Pancreas (tissue), 10 donors: ENCODE data around the gene NR1H4. TPM values are rescaled to one million over a fixed set of nuclear protein-coding genes. Genes with fewer than 3 reads are reported as not detected.
"Not testable (repeated sequence)": the region's sequence is repeated elsewhere in the genome, so short reads cannot be mapped to it uniquely, and the experiment has no call there.

ENCODE experiments used
- ATAC-seq, 4 donors: fragments of 200-7000 bp; cut with Tn5 transposase; one replicate each; pipeline versions ENCODE4 v1.8.0 to v1.9.1; 2020; ENCODE audit warnings: mild to moderate bottlenecking in 4 of 4, moderate library complexity in 4 of 4
- DNase-seq, 6 donors: peaks; one replicate each; pipeline ENCODE4 v3.0.0-alpha.2; 2020
- FAIRE-seq: peaks from 2 replicates; lab custom pipeline; 2012; peaks lifted over from hg19 to GRCh38; lab: Jason Lieb, UNC
- H3K27ac ChIP-seq, 4 donors: fragments of 200-600 bp; sonication (generic); 1 replicate in 3 of 4; 2 replicates in 1 of 4; pipeline versions ENCODE4 v1.5.0 to v1.8.0; 2020
- H3K27me3 ChIP-seq, 4 donors: fragments of 200-600 bp; one replicate each; pipeline ENCODE4 v1.8.0; 2021
- H3K36me3 ChIP-seq, 3 donors: fragments of 200-600 bp; sonication (generic) in 1 of 3; one replicate each; pipeline versions ENCODE4 v1.5.0 to v1.8.0; 2020 to 2021
- H3K4me1 ChIP-seq, 3 donors: fragments of 200-600 bp; one replicate each; pipeline ENCODE4 v1.8.0; 2021
- H3K4me3 ChIP-seq, 4 donors: fragments of 200-600 bp; sonication (generic) in 2 of 4; one replicate each; pipeline versions ENCODE4 v1.5.0 to v1.8.0; 2020 to 2021
- H3K9me3 ChIP-seq, 4 donors: fragments of 200-600 bp; one replicate each; pipeline ENCODE4 v1.8.0; 2021
- CTCF ChIP-seq, 4 donors: fragments of 200-600 bp; sonication (generic) in 3 of 4; IDR thresholded peaks; one replicate each; pipeline versions ENCODE4 v1.5.0 to v1.8.0; 2021; ENCODE audit warnings: antibody characterized with exemption in 4 of 4
- WGBS, 2 donors: extraction: QIAGEN DNeasy Blood & Tissue Kit; methylation state at CpG; one replicate each; pipeline ENCODE4 v1.1.7; 2013; 5-methylcytosine and 5-hydroxymethylcytosine counted together
- intact Hi-C, 3 donors: fragments of 100-400 bp; cut with DNase I; formaldehyde crosslinking; loops; one replicate each; pipeline versions ENCODE4 v1.11.1 to v1.14.2; 2022
- polyA plus RNA-seq, 2 donors: library from polyadenylated mRNA; stranded (reverse); fragments of 200-250 nt; gene quantifications; one replicate each; pipeline ENCODE4 v1.2.3, GENCODE V29; 2013
- total RNA-seq, 6 donors: library from RNA; stranded (reverse); fragmentation: NEBNext Ultra II Directional in 4 of 6; extraction: Animal tissue kit (Norgen Biotek cat#: 25700) in 4 of 6; gene quantifications; one replicate each; pipeline versions ENCODE4 v1.2.1 to v1.2.4, GENCODE V29; 2021 to 2023
- donor health status: healthy with polysubstance abuse.
- donor health status: DM: no; HTN: no; CAD: no; lungs with moderate emphysema.
- donor health status: DM: no; HTN: no; CAD: no.
- donor health status: control.
- donor health status: control.
- donor health status: Bipolar disorder and iron deficiency.
- donor health status: DM: yes; HTN: yes; CAD: no.
- donor health status: DM: no; HTN: no; CAD: no.
- donor health status: DM: no; HTN: no; CAD: no.
- donor health status: DM: yes; HTN: yes; CAD: no.

NR1H4 gene
- total and polyA plus RNA-seq, 8 donors = 1.1 to 9.2 (median 2.8) TPM

DNA sequence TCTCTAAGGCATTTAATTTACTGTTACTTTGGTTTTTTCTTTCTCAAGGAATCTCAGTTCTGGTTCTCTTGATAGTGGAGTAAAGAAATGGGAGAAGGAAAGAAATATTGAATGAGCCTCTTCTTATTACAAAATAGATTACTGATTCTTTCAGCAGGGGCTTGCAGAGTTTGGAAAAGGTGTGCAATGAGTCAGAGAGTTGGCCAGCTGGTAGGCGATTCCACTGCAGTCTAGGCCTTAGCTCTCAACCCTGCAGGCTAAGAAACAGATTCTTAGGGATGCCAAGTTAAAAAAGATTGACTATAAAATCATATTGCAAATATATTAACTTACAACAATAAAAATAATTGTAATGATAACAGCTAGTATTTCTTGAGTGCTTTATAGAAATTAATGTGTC is 25.8 kb downstream of the NR1H4 start:
- Histone ChIP-seq H3K27me3 (no peaks in the 10 kb centered on the region), H3K36me3 (no peaks in the 10 kb centered on the region), H3K4me3 (no peak overlapping the region), H3K4me1 (no peaks in the 10 kb centered on the region), H3K9me3 (no peaks in the 10 kb centered on the region), H3K27ac (no peak overlapping the region)
- intact Hi-C loops = no loop called here
- no peak for DNase-seq
- WGBS, 2 donors = 79 to 93% methylated on average over 1 of the region's 1 CpG
- TF ChIP-seq CTCF (IDR thresholded peaks at IDR 0.05) = no peak
- FAIRE-seq = no peak
- ATAC-seq = no peak

DNA sequence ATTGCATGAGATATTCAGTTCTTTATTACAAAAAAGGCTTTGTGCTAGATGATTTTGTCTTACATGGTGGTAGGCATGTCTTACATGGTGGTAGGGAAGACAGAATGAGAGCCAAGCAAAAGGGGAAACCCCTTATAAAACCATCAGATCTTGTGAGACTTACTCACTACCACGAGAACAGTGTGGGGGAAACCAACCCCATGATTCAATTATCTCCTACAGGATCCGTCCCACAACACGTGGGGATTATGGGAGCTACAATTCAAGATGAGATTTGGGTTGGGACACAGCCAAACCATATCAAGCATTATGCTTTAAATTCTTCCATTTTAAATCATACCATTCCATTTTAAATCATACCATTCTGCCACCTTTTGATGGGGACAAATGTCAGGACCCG is 29.1 kb downstream of the NR1H4 start:
- ATAC-seq, H3K36me3 ChIP-seq, DNase-seq, H3K27me3 ChIP-seq, intact Hi-C loops, H3K9me3 ChIP-seq, H3K4me1 ChIP-seq, FAIRE-seq: not testable (repeated sequence)
- H3K4me3 ChIP-seq = peak overlapping the region in 1 of 4 donors; percentile 15
- peak overlapping the region in 2 of 4 donors; percentile 78 to 81 for H3K27ac ChIP-seq
- WGBS, 2 donors = 53 to 58% methylated on average over 4 of the region's 4 CpGs

DNA sequence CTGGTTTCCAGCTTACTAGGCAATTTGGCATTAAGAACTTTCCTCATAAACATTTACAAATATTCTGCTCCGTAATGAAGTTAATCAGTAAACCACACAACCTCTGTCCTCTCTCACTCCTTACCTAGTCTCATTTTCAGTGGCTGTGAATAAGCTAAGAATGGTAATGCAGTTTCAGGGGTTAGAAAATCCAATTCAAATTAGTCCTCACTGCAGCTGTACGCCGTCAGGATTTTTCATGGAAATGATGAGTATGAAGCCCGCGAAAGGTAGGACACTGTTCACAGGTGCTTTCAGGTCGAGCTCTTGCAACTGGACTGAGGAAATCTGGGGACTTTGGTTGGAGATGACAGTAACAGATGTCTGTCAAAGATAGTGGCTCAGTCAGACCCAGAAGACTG is 29.6 kb downstream of the NR1H4 start:
- 53 to 57% methylated on average over 6 of the region's 6 CpGs for WGBS, 2 donors
- ATAC-seq (peak; percentile 57 to 73 (median 70)), FAIRE-seq (no peak), DNase-seq (no peak)
- Histone ChIP-seq H3K36me3 (no peaks in the 10 kb centered on the region), H3K27ac (peak overlapping the region in 3 of 4 donors; percentile 10 to 81 (median 78)), H3K4me1 (no peaks in the 10 kb centered on the region), H3K9me3 (no peaks in the 10 kb centered on the region), H3K27me3 (no peaks in the 10 kb centered on the region), H3K4me3 (peak overlapping the region in 2 of 4 donors; percentile 15)
- intact Hi-C loops = no loop called here
- TF ChIP-seq CTCF (IDR thresholded peaks at IDR 0.05) = no peak

DNA sequence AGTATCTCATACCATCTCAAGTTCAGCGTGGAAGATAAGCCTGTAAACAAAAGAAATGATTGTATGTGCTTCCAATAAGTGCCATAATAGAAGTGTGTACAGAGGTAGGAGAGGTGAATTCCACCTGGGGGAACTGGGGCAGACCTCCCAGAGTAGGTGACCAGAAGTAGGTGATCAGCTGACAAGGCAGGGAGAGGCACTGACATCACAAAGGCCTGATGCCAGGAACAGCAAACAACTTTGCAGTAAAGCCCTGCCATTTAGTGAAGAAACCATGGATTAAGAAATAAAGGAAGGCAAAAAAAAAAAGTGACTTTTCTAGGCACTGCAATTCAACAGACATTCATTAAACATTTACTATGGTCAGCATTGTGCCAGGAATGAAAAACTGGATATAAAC is 31.1 kb downstream of the NR1H4 start:
- DNase-seq (peak in 4 of 6 donors; percentile 23 to 51 (median 38)), FAIRE-seq (no peak), ATAC-seq (peak; percentile 74 to 89 (median 81))
- 18 to 26% methylated on average over 1 of the region's 1 CpG for WGBS, 2 donors
- Histone ChIP-seq H3K27me3 (no peaks in the 10 kb centered on the region), H3K36me3 (no peaks in the 10 kb centered on the region), H3K9me3 (no peaks in the 10 kb centered on the region), H3K27ac (peak overlapping the region; percentile 13 to 81 (median 53)), H3K4me3 (no peak overlapping the region), H3K4me1 (no peaks in the 10 kb centered on the region)
- intact Hi-C loops = no loop called here
- TF ChIP-seq CTCF (IDR thresholded peaks at IDR 0.05) = no peak

GRCh38 chr12:100508751-100509150 is 35.1 kb downstream of the NR1H4 start:
- no peaks in the 10 kb centered on the region for H3K36me3 ChIP-seq
- no peak for TF ChIP-seq CTCF (IDR thresholded peaks at IDR 0.05)
- H3K27me3 ChIP-seq = no peaks in the 10 kb centered on the region
- FAIRE-seq (no peak), DNase-seq (no peak), ATAC-seq (no peak)
- no peak overlapping the region for H3K4me3 ChIP-seq
- intact Hi-C loops = no loop called here
- H3K4me1 ChIP-seq = no peaks in the 10 kb centered on the region
- WGBS, 2 donors = 46 to 59% methylated on average over 4 of the region's 4 CpGs
- H3K27ac ChIP-seq = no peak overlapping the region
- no peaks in the 10 kb centered on the region for H3K9me3 ChIP-seq
